RCC 7860 (cell line): ENCODE data around the gene MUL1.
A peak's percentile ranks its signal among the peaks of the same experiment; 100 is the strongest.

Experiments
- DNase-seq: peaks from one replicate; pipeline ENCODE4 v3.0.0-alpha.2; 2015; ENCODE audit warnings: low spot score
- FAIRE-seq: peaks from 2 replicates; lab custom pipeline; 2012; peaks lifted over from hg19 to GRCh38; lab: Jason Lieb, UNC

Gene MUL1

DNA sequence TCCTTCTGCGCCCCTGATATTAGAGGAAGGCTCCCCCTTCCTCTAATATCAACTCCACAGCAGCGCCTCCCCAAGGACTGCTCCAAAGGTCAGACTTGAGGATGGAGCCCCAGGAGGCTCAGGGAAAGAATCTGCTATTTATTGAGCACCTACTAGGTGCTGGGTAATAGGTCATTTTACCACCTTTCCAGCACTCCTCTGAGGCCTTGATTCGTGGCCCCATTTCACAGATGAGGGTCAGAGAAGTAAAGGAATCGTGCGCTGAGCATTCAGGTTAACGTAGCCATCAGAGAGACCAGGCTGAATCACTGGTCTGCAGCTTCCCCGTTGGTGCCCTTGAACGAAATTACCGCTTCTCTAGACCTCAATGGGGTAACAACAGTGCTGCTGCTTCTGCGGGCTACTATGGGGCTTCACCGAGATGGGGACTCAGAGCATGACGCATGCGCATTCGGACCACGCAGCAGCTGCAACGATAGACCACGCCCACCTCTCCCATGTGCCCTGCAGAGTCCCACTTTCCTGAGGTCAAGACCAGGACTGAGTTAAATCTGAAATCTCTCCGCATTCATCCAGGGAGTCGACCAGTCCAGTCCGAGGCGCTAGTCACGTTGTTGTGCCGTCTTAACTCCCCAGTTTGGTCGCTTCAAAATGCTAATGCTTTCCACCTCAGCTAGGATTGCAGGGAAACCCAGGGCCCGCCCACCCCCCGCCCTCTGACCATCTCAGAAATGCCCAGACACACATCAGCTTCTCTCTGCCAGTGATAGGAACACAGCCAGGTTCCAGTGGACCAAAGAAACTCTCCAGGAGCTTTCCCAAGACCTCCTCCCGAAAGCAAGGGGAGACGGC is 34.9 kb downstream of the MUL1 start:
- DNase-seq (no peak), FAIRE-seq (no peak)

- no peak for DNase-seq
- FAIRE-seq = no peak
These were observed 35.8 kb downstream of the MUL1 start for GRCh38 chr1:20472121-20472520.

DNA sequence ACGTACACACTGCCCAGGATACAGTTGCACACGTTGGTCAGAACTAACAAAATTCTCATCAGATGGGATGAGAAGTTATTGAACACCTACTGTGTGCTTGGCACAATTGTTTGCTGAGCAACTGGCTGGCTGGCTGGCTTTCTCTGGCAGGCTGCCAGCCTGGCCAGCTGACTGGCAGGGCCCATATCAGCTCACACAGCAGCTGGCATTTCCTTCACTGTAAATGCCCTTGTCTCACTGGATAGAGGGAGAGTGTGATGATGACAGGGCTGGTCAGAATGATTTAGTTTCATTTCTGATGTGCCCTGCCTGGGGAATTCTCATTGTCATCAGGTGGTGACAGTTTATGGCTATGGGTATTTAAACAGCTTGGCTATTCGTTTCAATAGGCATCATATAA is 37.8 kb downstream of the MUL1 start:
- FAIRE-seq = no peak
- DNase-seq = peak; percentile 30

- DNase-seq (peak; percentile 14), FAIRE-seq (no peak)
These were observed 38.4 kb downstream of the MUL1 start for GRCh38 chr1:20469406-20470076.

GRCh38 chr1:20466273-20466672 is 41.7 kb downstream of the MUL1 start:
- FAIRE-seq (no peak), DNase-seq (no peak)

GRCh38 chr1:20465187-20465586 is 42.8 kb downstream of the MUL1 start:
- FAIRE-seq = no peak

DNA sequence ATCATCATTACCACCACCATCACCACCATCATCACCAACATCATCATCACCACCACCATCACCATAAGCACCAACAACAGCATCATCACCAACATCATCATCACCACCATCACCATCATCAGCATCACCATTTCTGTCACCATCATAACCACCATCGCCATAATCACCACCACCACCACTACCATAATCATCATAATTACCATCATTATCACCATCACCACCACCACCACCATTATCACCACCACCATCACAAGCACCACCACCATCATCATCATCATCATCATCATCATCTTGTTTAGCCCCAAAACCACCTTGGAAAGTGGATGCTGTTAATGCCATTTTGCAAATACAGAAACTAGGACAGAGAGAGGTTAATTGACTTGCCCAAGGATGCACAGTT is 44.4 kb downstream of the MUL1 start:
- FAIRE-seq = no peak
- DNase-seq = no peak

More at GRCh38 chr1:20465187-20465586, 42.8 kb downstream of the MUL1 start:
- no peak for DNase-seq

- no peak for DNase-seq
- no peak for FAIRE-seq
These were observed 45.6 kb downstream of the MUL1 start for GRCh38 chr1:20462397-20462796.

GRCh38 chr1:20458717-20459116 is 49.2 kb downstream of the MUL1 start:
- DNase-seq = no peak
- no peak for FAIRE-seq

DNA sequence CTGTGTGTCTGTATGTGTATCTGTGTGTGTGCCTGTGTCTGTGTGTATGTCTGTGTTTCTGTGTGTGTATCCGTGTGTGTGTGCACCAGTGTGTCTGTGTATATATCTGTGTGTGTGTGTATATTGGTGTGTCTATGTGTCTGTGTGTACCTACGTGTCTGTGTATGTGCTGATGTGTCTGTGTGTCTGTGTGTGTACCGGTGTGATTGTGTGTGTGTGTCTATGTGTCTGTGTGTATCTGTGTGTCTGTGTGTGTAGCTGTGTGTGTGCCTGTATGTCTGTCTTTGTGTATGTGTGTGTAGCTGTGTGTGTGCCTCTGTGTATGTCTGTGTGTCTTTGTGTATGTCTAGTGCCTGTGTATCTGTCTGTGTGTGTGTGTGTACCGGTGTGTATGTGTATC is 53.9 kb downstream of the MUL1 start:
- DNase-seq (no peak), FAIRE-seq (no peak)

GRCh38 chr1:20449735-20450311 is 58.1 kb downstream of the MUL1 start:
- DNase-seq (no peak), FAIRE-seq (no peak)
